HuH-7.5 (cell line): ENCODE measurements around the gene TDG.
"Not testable (repeated sequence)": the region's sequence is repeated elsewhere in the genome, so short reads cannot be mapped to it uniquely, and the experiment has no call there.

ENCODE experiments used
- DNase-seq: peaks from one replicate; pipeline ENCODE4 v3.0.0; 2011; ENCODE audit warnings: low spot score

Gene TDG

DNA sequence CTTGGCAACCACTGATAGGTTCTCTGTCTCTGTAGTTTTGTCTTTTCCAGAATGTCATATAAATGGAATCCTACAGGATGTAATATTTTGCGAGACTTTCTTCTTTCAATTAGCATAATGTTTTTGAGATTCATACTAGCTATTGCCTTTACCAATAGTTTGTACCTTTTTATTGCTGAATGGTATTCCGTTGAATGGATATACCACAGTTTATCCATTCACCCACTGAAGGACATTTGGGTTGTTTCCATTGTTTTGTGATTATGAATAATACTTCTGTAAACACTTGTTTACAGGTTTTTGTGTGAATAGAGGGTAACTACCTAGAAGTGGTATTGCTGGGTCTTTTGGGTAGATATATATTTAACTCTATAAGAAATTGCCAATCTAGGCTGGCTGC is 58.0 kb downstream of the TDG start:
- no peak for DNase-seq

DNA sequence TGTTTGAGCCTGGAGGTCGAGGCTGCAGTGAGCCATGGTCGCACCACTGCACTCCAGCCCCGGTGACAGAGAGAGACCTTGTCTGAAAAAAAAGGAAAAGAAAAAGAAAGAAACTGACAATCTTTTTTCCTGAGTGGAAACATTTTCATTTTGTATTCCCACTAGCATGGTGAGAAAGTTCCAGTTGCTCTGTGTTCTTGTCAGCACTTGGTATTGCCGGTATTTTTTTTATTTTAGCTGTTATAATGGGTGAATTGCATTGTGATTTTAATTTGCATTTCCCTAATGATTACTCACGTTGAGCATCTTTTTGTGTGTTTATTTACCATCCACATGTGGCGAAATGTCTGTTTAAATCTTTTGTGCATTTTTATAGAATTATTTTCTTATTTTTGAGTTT is 58.7 kb downstream of the TDG start:
- no peak for DNase-seq

DNA sequence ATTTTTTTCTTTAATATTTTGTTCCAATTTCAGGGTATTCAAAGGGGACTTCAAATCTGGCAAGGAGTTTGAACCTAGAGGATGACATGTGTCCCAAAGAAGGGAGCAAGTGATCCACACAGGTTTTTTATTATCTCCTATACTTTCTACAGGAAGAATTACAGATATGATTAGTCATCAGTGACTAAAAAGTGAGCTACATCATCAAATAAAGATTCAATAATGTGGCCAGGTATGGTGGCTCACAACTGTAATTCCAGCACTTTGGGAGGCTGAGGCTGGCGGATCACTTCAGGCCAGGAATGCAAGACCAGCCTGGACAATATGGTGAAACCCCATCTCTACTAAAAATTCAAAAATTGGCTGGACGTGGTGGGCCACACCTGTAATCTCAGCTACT is 60.1 kb downstream of the TDG start:
- DNase-seq, result no peak

DNA sequence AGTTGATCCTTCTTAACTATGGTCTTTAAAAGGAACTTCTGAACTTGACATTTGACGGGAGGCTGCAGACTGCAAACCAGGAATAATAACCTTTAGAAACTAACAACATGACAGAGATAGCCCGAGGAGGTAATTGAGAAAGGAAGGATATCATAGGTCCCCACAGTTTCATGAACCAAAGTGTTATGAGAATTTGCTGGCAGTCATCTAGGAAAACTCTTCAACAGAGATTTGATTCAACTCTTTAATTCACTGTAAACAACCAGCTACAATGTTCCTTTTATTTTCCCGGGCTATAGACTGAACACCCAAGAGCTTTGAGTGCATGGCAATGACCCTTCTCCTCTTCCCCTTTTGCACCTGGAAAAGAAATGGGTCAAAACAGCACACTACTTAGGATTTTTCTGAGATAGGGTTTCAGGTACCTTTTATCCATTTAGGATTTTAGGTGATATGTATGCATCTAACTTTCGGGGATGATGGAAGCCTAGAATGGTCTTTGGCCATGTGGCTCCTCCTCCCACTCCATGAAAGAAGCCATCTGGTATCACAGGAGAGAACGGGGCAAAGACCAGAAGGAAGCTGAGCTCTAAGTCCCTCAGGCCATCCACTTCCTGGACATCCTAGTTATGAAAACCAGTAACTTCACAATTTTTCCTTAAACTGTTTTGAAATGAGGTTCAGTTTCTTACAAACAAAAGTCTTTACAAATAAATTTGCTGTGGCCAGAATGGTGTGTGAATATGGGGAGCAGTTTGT is 61.3 kb downstream of the TDG start:
- DNase-seq, result no peak

DNA sequence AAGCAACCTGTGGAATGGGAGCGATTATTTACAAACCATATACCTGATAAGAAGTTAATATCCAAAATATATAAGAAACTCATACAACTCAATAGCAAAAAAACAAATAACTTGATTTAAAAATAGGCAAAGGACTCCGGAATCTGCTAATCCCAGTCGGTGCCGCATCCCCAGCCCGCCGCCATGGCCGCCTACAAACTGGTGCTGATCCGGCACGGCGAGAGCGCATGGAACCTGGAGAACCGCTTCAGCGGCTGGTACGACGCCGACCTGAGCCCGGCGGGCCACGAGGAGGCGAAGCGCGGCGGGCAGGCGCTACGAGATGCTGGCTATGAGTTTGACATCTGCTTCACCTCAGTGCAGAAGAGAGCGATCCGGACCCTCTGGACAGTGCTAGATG is 64.9 kb downstream of the TDG start:
- not testable (repeated sequence) for DNase-seq

DNA sequence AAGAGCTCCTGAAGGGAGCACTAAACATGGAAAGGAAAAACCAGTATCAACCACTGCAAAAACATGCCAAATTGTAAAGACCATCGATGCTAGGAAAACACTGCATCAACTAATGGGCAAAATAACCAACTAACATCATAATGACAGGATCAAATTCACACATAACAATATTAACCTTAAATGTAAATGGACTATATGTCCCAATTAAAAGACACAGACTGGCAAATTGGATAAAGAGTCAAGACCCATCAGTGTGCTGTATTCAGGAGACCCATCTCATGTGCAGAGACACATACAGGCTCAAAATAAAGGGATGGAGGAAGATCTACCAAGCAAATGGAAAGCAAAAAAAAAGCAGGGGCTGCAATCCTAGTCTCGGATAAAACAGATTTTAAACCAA is 70.5 kb downstream of the TDG start:
- not testable (repeated sequence) for DNase-seq
